T follicular helper cell (primary cell): Measurements from ENCODE around the gene ITPA.

Source experiments
- DNase-seq: peaks from one replicate; pipeline ENCODE4 v3.0.0-alpha.2; 2020; ENCODE audit warnings: low read depth

Gene ITPA

DNA sequence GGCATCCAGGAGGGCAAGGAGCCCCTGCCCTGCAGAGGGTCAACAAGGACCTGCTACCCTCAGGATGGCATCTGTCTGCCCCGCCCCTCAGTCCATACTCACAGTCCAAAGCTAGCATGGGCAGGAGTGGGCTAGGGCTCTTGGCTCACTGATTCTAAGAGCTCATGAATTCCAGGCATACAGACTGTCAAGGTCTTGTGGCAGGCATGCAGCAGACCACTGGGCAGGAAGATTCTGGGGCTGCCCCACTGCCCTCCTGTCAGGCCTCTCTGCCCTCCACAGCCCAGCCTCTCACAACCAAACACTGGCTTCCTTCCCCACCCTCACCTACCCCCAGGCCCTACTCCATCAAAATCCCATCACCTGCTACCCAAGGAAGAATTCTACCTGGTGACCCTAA, 35.3 kb downstream of the ITPA start:
- DNase-seq: no peak

DNA sequence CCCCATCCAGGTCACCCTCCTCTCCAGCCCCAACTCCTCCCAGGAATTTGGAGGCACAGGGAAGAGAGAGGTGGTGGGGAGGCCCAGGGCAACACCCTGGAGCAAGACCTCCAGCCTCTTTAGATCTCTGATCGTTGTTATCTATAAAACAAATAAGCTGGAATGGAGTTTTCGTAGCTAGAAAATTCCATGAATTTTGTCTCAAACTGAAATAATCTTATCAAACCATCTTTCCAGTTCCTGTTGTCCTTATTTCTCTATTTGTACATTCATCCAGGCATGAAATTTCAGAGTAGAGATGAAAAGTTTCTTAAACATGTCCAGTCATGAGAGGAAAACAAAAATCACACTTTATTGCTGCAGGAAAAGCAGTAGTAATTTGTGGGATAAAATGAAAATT, 35.9 kb downstream of the ITPA start:
- DNase-seq: no peak

DNA sequence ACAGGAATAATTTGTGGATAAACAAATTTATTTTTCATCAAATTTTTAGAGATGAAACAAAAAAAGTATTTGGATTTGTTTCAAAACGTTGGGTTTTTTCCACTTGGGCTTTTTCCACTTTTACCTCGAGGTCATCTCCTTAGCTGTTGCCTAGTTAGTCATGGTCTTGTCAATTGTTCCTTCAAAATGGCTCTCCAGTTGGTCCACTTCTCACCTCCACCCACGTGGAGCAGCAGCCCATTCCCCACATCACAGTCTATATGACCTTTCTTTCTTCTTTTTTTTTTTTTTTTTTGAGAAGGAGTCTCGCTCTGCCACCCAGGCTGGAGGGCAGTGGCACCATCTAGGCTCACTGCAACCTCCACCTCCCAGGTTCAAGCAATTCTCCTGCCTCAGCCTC, 36.4 kb downstream of the ITPA start:
- no peak for DNase-seq

DNA sequence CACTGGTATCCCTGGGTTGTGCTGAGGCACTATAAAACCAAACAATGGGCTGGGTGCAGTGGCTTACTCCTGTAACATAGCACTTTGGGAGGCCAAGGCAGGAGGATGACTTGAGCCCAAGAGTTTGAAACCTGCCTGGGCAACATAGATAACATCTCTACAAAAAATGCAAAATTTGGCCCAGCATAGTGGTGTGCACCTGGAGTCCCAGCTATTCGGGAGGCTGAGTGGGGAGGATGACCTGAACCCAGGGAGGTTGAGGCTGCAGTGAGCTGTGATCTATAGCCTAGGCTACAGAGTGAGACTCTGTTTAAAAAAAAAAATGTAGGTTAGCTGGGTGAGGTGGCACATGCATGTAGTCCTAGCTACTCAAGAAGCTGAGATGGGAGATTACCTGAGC, 37.4 kb downstream of the ITPA start:
- DNase-seq: no peak

DNA sequence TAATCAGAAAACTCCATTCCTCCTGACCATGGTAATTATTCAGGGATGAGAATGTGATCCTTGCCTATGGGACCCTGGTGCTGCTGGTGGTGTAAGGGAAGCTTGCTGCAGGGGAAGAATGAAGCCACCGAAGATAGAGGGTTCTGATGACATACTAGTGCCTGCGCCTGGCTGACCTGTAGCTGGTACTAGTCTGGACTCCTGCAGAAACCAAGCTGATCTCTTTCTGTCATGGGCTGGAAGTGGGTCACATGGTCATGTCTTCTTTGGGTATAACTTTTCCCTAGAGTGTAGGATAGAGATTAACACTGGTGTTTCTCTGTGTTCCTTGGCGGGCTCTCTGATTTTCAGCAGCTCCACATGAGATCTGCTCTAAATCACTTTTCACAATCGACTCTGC, 38.3 kb downstream of the ITPA start:
- no peak for DNase-seq

DNA sequence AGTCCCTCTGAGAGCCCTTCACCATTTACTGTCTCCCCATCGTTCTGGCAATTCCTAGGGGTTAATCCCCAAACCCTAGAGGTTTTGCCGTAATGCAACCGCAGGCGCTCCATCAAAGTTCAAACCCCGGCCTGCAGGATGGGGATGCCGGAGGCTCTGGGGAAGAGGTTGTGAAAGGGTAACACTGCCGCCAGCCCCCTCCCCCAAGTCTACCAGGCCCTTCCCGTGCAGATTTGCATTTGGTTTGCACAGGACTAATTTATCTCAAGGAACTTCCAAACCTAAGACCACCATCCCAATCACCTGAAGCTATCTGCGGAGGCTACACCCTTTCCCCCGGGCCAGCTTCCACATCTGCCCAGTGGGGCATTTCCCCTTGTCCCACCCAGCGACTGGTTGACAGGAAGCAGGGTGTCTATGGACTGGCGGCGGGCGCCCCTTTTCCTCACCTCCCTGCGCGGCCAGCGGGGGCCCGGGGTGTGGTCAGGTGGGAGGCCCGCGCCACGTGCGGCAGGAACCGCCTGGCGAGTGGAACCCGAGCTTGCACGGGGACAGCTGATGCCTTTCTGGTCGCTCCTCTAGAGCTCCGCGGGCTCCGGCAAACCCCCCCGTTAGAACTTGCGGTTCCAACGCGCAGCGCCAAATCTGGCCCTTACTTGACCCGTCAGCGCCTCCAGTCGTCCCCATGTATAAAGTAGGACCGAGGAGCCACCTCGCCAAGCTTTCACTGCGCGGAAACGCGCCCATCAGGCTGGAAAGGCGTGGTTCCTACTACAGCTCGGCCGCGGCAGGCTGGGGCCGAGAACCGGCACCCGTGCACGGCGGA, 39.1 kb downstream of the ITPA start:
- DNase-seq: no peak

DNA sequence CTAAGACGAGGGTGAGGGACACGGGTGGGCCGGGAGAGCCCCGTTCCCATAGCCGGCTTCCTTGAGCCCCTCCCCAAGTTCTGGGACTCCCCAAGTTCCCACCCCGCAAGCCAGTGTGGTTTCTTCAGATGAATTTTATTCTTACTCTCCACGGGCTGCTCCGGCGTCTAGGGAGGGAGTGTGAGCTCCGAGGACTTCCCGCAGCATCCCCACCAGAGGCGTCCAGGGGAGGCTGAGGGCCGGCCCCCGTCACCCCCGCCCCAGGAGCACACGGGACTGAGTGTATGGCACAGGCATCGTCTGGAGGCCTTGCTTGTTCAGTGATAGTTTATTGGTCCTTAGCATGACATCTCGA, 39.7 kb downstream of the ITPA start:
- no peak for DNase-seq

DNA sequence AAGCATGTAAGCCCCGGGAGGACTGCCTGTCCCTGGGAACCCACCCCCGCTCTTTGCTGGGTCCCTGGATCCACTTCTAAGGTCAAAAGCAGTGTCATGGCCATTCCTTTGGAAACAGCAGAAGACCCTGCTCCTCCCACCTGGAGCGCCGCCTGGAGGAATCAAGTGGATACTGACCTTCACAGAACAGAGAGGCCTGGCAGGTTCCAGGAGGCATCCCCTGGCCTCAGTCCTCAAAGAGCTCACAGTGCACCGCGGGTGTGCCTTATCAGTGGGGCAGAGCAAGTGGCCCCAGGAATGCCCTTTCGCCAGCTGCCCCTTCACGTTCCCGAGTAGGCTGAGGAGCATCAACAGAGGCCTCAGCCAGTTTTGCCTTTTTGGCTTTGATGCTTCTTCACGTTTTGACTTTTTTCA, 40.8 kb downstream of the ITPA start:
- DNase-seq: no peak

- no peak for DNase-seq
Observed at GRCh38 chr20:3251806-3252205, 42.5 kb downstream of the ITPA start.

DNA sequence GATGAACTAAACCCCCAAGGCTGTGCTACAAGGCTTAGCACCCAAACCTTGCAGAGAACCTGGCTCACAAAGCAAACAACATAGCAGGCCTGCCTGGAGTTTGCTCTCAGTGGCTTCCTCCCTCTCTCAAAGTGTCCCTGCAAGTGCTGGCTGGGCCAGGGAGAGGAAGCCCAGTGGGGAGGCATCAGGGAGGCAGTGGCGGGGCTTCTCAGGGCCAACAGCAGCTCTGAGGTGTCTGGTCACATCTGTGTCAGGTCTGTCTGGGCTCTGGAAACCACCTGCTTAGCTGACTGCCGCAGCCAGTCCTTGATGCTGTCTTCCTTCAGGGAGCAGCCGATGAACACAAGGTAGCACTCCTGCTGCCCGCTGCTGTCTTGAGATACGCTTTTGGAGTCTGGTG, 46.4 kb downstream of the ITPA start:
- DNase-seq: no peak

DNA sequence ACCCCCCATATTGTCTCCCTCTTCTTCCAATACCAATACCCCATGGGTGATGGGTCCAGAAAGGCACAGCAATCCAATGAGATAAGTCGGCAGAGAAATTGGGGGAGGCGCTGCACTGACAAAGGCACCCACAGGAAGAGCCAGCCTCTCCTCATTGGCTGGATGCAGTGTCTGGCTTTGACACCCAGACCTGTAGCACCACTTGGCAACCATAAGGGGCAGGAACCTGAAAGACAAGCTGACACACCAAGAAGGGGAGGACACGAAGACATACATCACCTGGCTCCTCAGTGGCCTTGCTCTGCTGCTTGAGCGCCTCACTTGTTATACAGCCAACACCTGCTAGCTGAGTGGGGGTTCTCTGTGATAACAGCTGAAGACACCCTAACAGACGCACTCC, 49.1 kb downstream of the ITPA start:
- no peak for DNase-seq

DNA sequence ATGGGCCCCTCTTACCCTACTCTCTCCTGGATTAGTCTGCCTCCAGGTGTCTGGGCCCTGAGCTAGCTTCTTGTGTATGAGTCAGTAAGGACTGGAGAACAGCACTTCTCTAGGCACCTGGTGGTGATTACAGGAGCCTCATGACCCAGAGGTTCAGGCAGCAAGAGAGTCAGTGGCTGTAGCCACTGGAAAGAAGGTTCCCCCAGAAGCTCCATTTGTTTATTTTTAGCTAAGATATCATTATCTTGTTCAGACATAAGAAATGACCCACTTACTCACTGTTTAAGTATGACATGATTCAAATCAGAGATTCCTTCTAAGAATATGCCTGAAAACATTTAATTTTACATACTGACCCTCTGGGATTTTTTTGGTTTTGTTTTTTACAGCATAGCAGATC, 53.3 kb downstream of the ITPA start:
- no peak for DNase-seq

DNA sequence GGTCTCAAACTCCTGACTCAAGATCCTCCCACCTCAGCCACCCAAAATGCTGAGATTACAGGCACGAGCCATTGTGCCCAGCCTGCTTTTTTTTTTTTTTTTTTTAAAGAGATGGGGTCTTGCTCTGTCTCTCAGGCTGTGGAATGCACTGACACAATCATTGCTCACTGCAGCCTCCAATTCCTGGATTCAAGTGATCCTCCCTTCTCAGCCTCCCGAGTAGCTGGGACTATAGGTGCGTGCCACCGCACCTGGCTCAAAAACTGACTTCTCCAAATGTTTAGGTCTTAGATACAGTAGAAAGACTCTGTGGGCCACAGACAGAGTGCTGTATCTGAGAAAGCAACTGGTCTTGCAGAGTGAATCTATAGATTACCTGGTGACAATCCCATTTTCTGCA, 60.8 kb downstream of the ITPA start:
- no peak for DNase-seq

- DNase-seq: no peak
Observed at GRCh38 chr20:3273371-3273770, 64.1 kb downstream of the ITPA start.
